ENCODE measurements around the gene PIH1D1. TPM values are rescaled to one million over a fixed set of nuclear protein-coding genes. Genes with fewer than 3 reads are reported as not detected.
A peak's percentile ranks its signal among the peaks of the same experiment; 100 is the strongest.

Gene PIH1D1
- total RNA-seq, 1 donor from 2014 or later = 135 TPM

DNA sequence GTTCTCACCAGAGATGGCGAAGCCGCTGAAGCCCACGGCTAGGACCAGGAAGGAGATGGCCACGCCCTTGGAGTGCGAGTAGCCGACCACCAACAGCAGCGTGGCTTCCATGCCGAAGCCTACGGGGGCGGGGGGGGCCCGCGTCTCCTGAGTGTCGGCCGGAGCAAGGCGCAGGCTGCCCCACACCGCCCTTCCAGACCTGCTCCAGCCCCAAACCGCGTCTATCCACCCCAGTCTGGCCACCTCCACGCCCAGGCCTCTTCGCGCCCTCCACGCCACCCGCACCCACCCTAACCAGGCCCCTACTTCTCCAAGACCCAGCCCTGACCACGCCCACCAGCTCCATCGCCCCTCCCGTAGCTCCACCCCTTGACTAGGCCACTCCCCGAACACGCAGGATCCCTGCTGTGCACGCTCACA is 20.3 kb downstream of the PIH1D1 start:
- H3K27me3 Mint-ChIP-seq = peaks cover 85% of the 10 kb centered on the region

DNA sequence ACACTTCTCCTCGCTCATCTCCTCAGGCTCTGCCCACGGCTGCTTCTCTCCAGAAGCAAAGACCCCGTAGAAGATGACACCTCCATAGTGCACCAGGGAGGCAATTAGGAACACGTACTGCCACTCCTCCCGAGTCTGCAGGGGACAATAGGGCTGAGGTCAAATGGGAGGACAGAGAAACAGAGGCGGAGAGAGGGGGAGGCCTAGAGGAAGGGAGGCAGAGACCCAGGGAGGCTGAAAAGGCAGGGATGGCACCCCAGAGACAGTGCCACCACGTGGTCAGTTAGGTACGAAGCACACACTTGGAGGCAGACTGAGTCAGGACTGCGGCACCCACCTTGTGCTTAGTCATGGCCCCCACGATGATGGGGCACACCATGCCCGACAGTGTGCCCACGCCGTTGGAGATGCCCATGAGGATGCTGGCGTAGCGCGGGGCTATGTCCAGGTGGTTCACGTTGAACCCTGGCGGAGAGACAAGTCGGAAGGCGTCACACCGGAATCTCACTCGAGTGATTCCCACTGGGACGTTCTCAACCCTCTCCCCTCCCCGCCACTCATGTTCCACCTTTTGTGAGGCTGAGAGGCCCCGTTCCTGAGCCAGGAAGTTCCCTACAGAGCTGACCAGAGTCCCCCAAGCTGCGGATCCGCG is 20.8 kb downstream of the PIH1D1 start:
- Mint-ChIP-seq H3K27ac (no peak overlapping the region), H3K4me3 (no peak overlapping the region), H3K9me3 (no peaks in the 10 kb centered on the region), H3K4me1 (peaks cover 46% of the 10 kb centered on the region), H3K27me3 (peaks cover 85% of the 10 kb centered on the region), H3K36me3 (ENCODE audit: low read depth) (no peaks in the 10 kb centered on the region)
- DNase-seq = peak; percentile 74
- intact Hi-C loops (cut with micrococcal nuclease) = loop anchor here (2.0 kb wide), 1 partner anchor 38 kb away; no protein-coding TSS in a partner anchor

More for the DNA sequence above, 20.3 kb downstream of the PIH1D1 start:
- H3K36me3 Mint-ChIP-seq (ENCODE audit: low read depth) = no peaks in the 10 kb centered on the region
- H3K4me3 Mint-ChIP-seq = no peak overlapping the region
- H3K27ac Mint-ChIP-seq = no peak overlapping the region
- intact Hi-C loops (cut with micrococcal nuclease) = loop anchor here (2.0 kb wide), 1 partner anchor 39 kb away; no protein-coding TSS in a partner anchor
- DNase-seq = peak; percentile 82
- H3K9me3 Mint-ChIP-seq = no peaks in the 10 kb centered on the region
- H3K4me1 Mint-ChIP-seq = peaks cover 48% of the 10 kb centered on the region

DNA sequence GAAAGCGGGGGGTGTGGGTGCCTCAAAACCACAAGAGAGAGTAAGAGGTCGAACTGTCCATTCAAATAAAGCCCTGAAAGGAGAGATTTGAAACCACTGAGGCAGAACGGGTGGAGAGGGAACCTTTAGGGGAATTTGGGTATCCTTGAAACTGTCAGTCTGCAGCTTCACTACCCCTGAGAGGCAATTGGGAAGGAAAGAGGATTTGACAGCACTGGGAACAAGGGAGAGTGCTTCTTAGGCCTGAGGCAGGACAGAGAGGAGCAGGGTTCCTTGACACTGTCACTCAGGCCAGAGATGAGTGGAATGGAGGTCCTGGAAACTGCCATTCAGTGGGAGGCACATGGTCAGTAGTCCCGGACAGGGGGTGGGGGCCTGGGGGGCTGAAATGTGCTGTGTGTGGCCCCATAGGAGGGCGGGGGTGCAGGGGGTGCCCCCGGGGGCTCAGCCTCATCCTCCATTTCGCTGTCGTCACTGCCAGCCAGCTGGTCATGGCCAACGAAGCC is 21.4 kb downstream of the PIH1D1 start:
- no peak for DNase-seq
- Mint-ChIP-seq H3K4me3 (no peak overlapping the region), H3K27ac (no peak overlapping the region), H3K4me1 (peaks cover 47% of the 10 kb centered on the region), H3K36me3 (ENCODE audit: low read depth) (no peaks in the 10 kb centered on the region), H3K27me3 (peaks cover 85% of the 10 kb centered on the region), H3K9me3 (no peaks in the 10 kb centered on the region)
- intact Hi-C loops (cut with micrococcal nuclease) = loop anchor here (2.0 kb wide), 1 partner anchor 37 kb away; no protein-coding TSS in a partner anchor

- no peak for DNase-seq
- Mint-ChIP-seq H3K9me3 (no peaks in the 10 kb centered on the region), H3K4me1 (peaks cover 52% of the 10 kb centered on the region), H3K4me3 (peak overlapping the region; percentile 58), H3K27me3 (peaks cover 84% of the 10 kb centered on the region), H3K27ac (no peak overlapping the region), H3K36me3 (ENCODE audit: low read depth) (no peaks in the 10 kb centered on the region)
- intact Hi-C loops (cut with micrococcal nuclease) = no loop called here
Measured at GRCh38 chr19:49428547-49429451, 22.8 kb downstream of the PIH1D1 start.

- Mint-ChIP-seq H3K4me1 (peaks cover 53% of the 10 kb centered on the region), H3K27me3 (peaks cover 84% of the 10 kb centered on the region), H3K4me3 (peak overlapping the region; percentile 58), H3K36me3 (ENCODE audit: low read depth) (no peaks in the 10 kb centered on the region), H3K9me3 (no peaks in the 10 kb centered on the region), H3K27ac (no peak overlapping the region)
- DNase-seq = peak; percentile 79
- intact Hi-C loops (cut with micrococcal nuclease) = no loop called here
Measured at GRCh38 chr19:49427855-49428546, 23.6 kb downstream of the PIH1D1 start.

DNA sequence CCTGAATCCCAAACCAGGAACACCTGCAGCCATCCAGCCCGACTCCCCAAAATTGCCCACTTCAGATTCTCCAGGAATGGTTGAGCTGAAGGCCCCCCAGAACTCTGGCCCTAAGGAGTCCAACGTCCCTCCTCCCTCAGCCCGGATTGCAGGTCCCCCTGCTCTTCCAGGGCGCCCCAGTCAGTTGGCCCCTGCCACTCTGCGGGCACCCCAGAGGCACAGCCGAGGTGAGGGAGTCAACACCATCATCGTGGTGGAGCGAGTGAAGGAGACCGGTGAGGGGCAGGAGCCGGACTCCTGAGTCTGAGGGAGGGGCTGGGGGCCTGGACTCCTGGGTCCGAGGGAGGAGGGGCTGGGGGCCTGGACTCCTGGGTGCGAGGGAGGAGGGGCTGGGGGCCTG is 24.3 kb downstream of the PIH1D1 start:
- no peak for DNase-seq
- peaks cover 58% of the 10 kb centered on the region for H3K4me1 Mint-ChIP-seq
- peaks cover 84% of the 10 kb centered on the region for H3K27me3 Mint-ChIP-seq
- H3K9me3 Mint-ChIP-seq = no peaks in the 10 kb centered on the region
- H3K36me3 Mint-ChIP-seq (ENCODE audit: low read depth) = no peaks in the 10 kb centered on the region
- H3K27ac Mint-ChIP-seq = no peak overlapping the region
- H3K4me3 Mint-ChIP-seq = no peak overlapping the region
- intact Hi-C loops (cut with micrococcal nuclease) = no loop called here

GRCh38 chr19:49425922-49426592 is 25.6 kb downstream of the PIH1D1 start:
- intact Hi-C loops (cut with micrococcal nuclease) = no loop called here
- H3K27me3 Mint-ChIP-seq = peaks cover 88% of the 10 kb centered on the region
- H3K9me3 Mint-ChIP-seq = no peaks in the 10 kb centered on the region
- peak; percentile 79 for DNase-seq
- H3K4me1 Mint-ChIP-seq = peaks cover 62% of the 10 kb centered on the region
- H3K36me3 Mint-ChIP-seq (ENCODE audit: low read depth) = no peaks in the 10 kb centered on the region
- peak overlapping the region; percentile 21 for H3K27ac Mint-ChIP-seq
- no peak overlapping the region for H3K4me3 Mint-ChIP-seq

GRCh38 chr19:49425178-49425577 is 26.4 kb downstream of the PIH1D1 start, which contains the start of gene GFY:
Gene GFY (plus strand): TSS chr19:49425388. CDS start chr19:49426431, 1,043 bp downstream.
- Mint-ChIP-seq H3K36me3 (ENCODE audit: low read depth) (no peaks in the 10 kb centered on the region), H3K4me3 (no peak within 1 kb of the TSS), H3K27me3 (peaks cover 90% of the 10 kb centered on the region), H3K27ac (peak within 1 kb of the TSS; percentile 21), H3K9me3 (no peaks in the 10 kb centered on the region), H3K4me1 (peaks cover 63% of the 10 kb centered on the region)
- no peak for DNase-seq
- intact Hi-C loops (cut with micrococcal nuclease) = no loop called here

DNA sequence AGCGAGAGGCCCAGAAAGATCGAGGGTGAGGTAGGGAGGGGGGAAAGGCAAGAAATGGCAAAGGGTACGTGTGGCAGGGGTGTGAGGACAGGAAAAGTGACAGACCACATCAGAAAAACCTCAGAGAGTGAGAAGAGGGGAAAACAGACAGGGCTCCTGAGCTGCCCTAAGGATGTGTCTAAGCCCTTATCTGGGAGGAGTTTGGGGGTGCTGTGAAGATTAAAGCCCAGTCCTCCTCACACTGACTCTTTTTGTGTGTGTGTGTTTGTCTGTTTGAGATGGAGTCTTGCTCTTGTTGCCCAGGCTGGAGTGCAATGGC is 27.7 kb downstream of the PIH1D1 start:
- no peaks in the 10 kb centered on the region for H3K36me3 Mint-ChIP-seq (ENCODE audit: low read depth)
- H3K4me3 Mint-ChIP-seq = peak overlapping the region; percentile 51
- H3K27ac Mint-ChIP-seq = peak overlapping the region; percentile 17
- H3K4me1 Mint-ChIP-seq = peaks cover 58% of the 10 kb centered on the region
- no peaks in the 10 kb centered on the region for H3K9me3 Mint-ChIP-seq
- intact Hi-C loops (cut with micrococcal nuclease) = loop anchor here (2.0 kb wide), 2 partner anchors 15 to 31 kb away; no protein-coding TSS in a partner anchor
- peaks cover 90% of the 10 kb centered on the region for H3K27me3 Mint-ChIP-seq
- peak; percentile 76 for DNase-seq

DNA sequence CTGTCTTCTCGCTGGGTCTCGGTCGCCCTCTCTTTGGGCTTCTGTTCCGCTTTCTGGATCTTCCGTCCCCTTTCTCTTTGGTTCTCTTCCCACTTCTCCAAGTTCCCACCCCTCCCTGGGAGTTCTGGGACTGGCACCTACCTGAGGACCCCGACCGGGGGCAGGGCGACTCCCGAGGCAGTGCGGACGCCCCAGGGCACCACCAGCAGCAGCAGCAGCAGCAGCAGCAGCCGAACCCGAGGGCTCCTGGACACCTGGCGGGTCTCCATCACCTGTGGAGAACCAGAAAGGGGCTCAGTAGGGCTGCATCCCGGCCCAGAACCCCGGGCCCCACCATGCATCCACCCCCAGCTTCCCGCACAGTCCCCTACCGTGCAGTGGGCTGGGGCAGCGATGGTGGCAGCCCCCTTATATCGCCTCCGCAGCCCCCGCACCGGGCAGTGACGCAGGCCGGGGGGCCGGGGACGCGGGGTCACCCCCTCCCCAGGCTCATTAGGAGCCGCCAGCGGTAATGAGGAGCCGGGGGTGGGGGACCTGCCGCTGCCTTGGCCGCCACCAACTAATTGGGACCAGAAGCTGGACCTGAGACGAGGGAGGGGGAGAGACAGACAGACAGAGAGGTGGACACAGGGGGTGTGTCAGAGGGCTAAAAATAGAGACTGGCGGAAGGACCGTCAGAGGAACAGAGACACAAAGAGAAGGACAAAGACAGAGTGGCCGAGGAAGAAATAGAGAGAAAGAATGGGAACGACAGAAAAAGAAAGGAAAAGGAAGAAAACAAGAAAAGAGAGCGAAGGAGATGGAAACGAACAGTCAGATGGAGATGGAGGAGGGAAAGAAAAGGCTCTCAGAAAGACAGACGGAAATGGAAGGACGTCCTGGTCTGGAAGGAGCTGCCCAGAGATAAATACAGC is 28.3 kb downstream of the PIH1D1 start, which contains the start of gene PTH2:
Gene PTH2 (minus strand): TSS at position 371 of the 914 bp plus-strand sequence. CDS start 102 bp downstream, at position 269.
- peaks cover 89% of the 10 kb centered on the region for H3K27me3 Mint-ChIP-seq
- H3K9me3 Mint-ChIP-seq = no peaks in the 10 kb centered on the region
- DNase-seq = no peak
- H3K4me1 Mint-ChIP-seq = peaks cover 55% of the 10 kb centered on the region
- intact Hi-C loops (cut with micrococcal nuclease) = loop anchor here (2.0 kb wide), 2 partner anchors 15 to 31 kb away; no protein-coding TSS in a partner anchor
- no peaks in the 10 kb centered on the region for H3K36me3 Mint-ChIP-seq (ENCODE audit: low read depth)
- H3K27ac Mint-ChIP-seq = peak within 1 kb of the TSS; percentile 67
- peak within 1 kb of the TSS; percentile 86 for H3K4me3 Mint-ChIP-seq

GRCh38 chr19:49422407-49423070 is 29.1 kb downstream of the PIH1D1 start:
- intact Hi-C loops (cut with micrococcal nuclease) = loop anchor here (2.0 kb wide), 2 partner anchors 14 to 30 kb away; no protein-coding TSS in a partner anchor
- peaks cover 88% of the 10 kb centered on the region for H3K27me3 Mint-ChIP-seq
- peak overlapping the region; percentile 86 for H3K4me3 Mint-ChIP-seq
- no peaks in the 10 kb centered on the region for H3K9me3 Mint-ChIP-seq
- H3K36me3 Mint-ChIP-seq (ENCODE audit: low read depth) = no peaks in the 10 kb centered on the region
- H3K27ac Mint-ChIP-seq = peak overlapping the region; percentile 67
- H3K4me1 Mint-ChIP-seq = peaks cover 48% of the 10 kb centered on the region
- peak; percentile 93 for DNase-seq

GRCh38 chr19:49421878-49422202 is 29.8 kb downstream of the PIH1D1 start:
- Mint-ChIP-seq H3K27ac (no peak overlapping the region), H3K36me3 (ENCODE audit: low read depth) (no peaks in the 10 kb centered on the region), H3K9me3 (no peaks in the 10 kb centered on the region), H3K4me1 (peaks cover 43% of the 10 kb centered on the region), H3K4me3 (peak overlapping the region; percentile 62), H3K27me3 (peaks cover 85% of the 10 kb centered on the region)
- intact Hi-C loops (cut with micrococcal nuclease) = loop anchor here (2.0 kb wide), 3 partner anchors 13 to 29 kb away; no protein-coding TSS in a partner anchor
- no peak for DNase-seq

Data from activated CD4-positive, alpha-beta T cell treated with anti-CD3 and anti-CD28 coated beads, Interleukin-2, amount 10 ng/mL, durations not matched to agents 24 days and 14 days (primary cell).